ENCODE measurements around the gene ECT2L.

GRCh38 chr6:138773177-138774091 is 22.5 kb upstream of the ECT2L start, which contains the start of gene CCDC28A:
- peak in 1 of 3 experiments; percentile 5 for TF ChIP-seq CTCF (IDR thresholded peaks at IDR 0.05)
- TF ChIP-seq POLR2A (IDR thresholded peaks at IDR 0.05; ENCODE audit: low read depth) = no peak
- TF ChIP-seq POLR2AphosphoS5 (IDR thresholded peaks at IDR 0.05) = peak; percentile 87 to 89

Measured in esophagus muscularis mucosa (tissue), 3 donors.